PC-3 (cell line): Measurements from ENCODE around the gene GPR78. TPM values are rescaled to one million over a fixed set of nuclear protein-coding genes. Genes with fewer than 3 reads are reported as not detected.

Experiments
- ATAC-seq: fragments of 200-7000 bp; cut with Tn5 transposase; 2 replicates; pipeline ENCODE4 v1.9.1; 2020; ENCODE audit warnings: mild to moderate bottlenecking, moderate library complexity
- BruUV-seq: library from RNA; stranded (reverse); fragments of 400-500 nt; replicated peaks from 2 replicates; lab custom pipeline; 2021; lab: Mats Ljungman, UMichigan
- CTCF ChIA-PET: fragments of 300-600 bp; sonication (Branson Sonifier 250); formaldehyde crosslinking; loops from one replicate; lab custom pipeline; 2022; ENCODE audit warnings: antibody characterized with exemption; lab: Charles Lee
- POLR2A ChIA-PET: fragments of 300-600 bp; sonication (Branson Sonifier 250); formaldehyde crosslinking; loops from one replicate; lab custom pipeline; 2022; ENCODE audit warnings: antibody characterized with exemption; ENCODE audit not compliant: unreplicated experiment; lab: Charles Lee
- DNase-seq: peaks from one replicate; pipeline ENCODE4 v3.0.0-alpha.2; 2015
- H2AFZ ChIP-seq: fragments of 300-600 bp; sonication (generic); 2 replicates; pipeline ENCODE4 v1.6.0; 2016; ENCODE audit warnings: antibody characterized with exemption, low read length
- H3F3A ChIP-seq: fragments of 300-600 bp; sonication (generic); one replicate; pipeline ENCODE4 v1.6.0; 2017; ENCODE audit warnings: antibody characterized with exemption, low read length, control low read depth, mild to moderate bottlenecking; ENCODE audit not compliant: unreplicated experiment
- H3K27ac ChIP-seq: fragments of 300-600 bp; sonication (generic); 2 replicates; pipeline ENCODE4 v1.5.1; 2016; ENCODE audit warnings: mild to moderate bottlenecking, low read length
- H3K27me3 ChIP-seq: fragments of 300-600 bp; sonication (generic); 2 replicates; pipeline ENCODE4 v1.6.1; 2016; ENCODE audit warnings: low read length, mixed read lengths
- H3K36me3 ChIP-seq: fragments of 300-600 bp; sonication (generic); 2 replicates; pipeline ENCODE4 v1.6.1; 2016; ENCODE audit warnings: low read depth, mixed run types, low read length, mixed read lengths
- H3K4me1 ChIP-seq: fragments of 300-600 bp; sonication (generic); 2 replicates; pipeline ENCODE4 v1.5.1; 2016; ENCODE audit warnings: low read length; ENCODE audit not compliant: insufficient read depth
- H3K4me2 ChIP-seq: fragments of 300-600 bp; sonication (generic); 2 replicates; pipeline ENCODE4 v1.6.0; 2016; ENCODE audit warnings: low read length
- H3K4me3 ChIP-seq: fragments of 300-600 bp; sonication (generic); 2 replicates; pipeline ENCODE4 v1.5.1; 2016; ENCODE audit warnings: mild to moderate bottlenecking, low read length, mixed read lengths
- H3K79me2 ChIP-seq: fragments of 300-600 bp; sonication (generic); 2 replicates; pipeline ENCODE4 v1.6.1; 2017; ENCODE audit warnings: low read length, mixed read lengths
- H3K9ac ChIP-seq: fragments of 300-600 bp; sonication (generic); 2 replicates; pipeline ENCODE4 v1.6.0; 2016; ENCODE audit warnings: mild to moderate bottlenecking, low read length
- H3K9me2 ChIP-seq: fragments of 300-600 bp; sonication (generic); replicated peaks from 2 replicates; pipeline ENCODE4 v1.6.1; 2016; ENCODE audit warnings: mixed run types, low read length, mixed read lengths
- H3K9me3 ChIP-seq: fragments of 300-600 bp; sonication (generic); 2 replicates; pipeline ENCODE4 v1.6.1; 2016; ENCODE audit warnings: low read length, mixed read lengths
- H4K20me1 ChIP-seq: fragments of 300-600 bp; sonication (generic); 2 replicates; pipeline ENCODE4 v1.6.1; 2016; ENCODE audit warnings: low read length, mixed read lengths
- EZH2 ChIP-seq: fragments of 300-600 bp; sonication (generic); IDR thresholded peaks from one replicate; pipeline ENCODE4 v1.6.1; 2017; ENCODE audit warnings: antibody characterized with exemption, mild to moderate bottlenecking, low read length; ENCODE audit not compliant: unreplicated experiment
- EZH2phosphoT487 ChIP-seq: fragments of 300-600 bp; sonication (generic); IDR thresholded peaks from 2 replicates; pipeline ENCODE4 v1.6.1; 2018; ENCODE audit warnings: mild to moderate bottlenecking, antibody characterized with exemption, low read length, borderline replicate concordance
- intact Hi-C: fragments of 100-400 bp; cut with micrococcal nuclease; formaldehyde crosslinking; loops from 2 replicates; pipeline ENCODE4 v1.9.0; 2023
- total RNA-seq: library from RNA; depleted of rRNA; stranded (reverse); fragments of >200 nt; gene quantifications from 2 replicates; pipeline ENCODE4 v1.2.3, GENCODE V29; 2014
- TF ChIP-seq, protein P1 (sequence below): fragments of 300-600 bp; sonication (generic); conservative IDR thresholded peaks from 2 replicates; pipeline ENCODE4 v1.5.1; 2017; ENCODE audit warnings: antibody characterized with exemption, low read depth, mild to moderate bottlenecking, low read length

The GPR78 gene
- total RNA-seq, 1 experiment from 2014 or later = 2.0 TPM

DNA sequence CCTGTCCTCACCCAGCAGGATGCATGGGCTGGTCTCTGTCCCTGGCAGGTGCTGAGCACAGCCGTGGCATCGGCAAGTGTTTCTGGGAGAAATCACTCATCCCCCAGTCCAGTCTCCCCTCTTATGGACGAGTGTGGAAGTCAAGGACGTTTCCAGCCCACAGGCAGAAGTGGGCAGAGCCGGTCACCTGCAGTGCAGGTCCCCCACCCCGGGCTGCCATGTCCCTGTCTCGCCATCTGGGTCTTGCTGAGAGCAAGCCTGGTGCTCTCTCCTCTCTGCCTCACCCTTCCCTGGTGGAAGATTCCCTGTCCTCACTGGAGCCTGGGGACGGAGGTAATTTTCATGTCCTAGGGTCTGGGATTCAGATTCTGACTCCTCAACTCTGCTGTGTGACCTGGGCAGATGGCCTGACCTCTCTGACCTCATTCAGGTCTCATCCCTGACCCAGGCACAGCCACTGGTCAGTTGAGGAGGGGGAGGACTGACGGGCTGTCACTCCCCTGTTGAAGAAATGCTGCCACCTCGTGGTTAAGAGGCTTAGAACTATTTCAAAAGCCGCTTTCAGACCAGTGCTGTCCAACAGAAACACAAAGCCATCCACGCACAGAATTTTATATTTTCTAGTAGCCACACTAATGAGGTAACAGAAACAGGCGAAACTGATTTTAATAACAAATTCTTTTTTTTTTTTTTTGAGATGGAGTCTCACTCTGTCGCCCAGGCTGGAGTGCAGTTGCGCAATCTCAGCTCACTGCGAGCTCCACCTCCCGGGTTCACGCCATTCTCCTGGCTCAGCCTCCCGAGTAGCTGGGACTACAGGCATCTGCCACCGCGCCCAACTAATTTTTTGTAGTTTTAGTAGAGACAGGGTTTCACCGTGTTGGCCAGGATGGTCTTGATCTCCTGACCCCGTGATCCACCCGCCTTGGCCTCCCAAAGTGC is 14.2 kb downstream of the GPR78 start:
- Histone ChIP-seq H3K4me3 (peak overlapping the region; percentile 76), H3F3A (no peaks in the 10 kb centered on the region), H3K4me1 (peaks cover 7% of the 10 kb centered on the region; the same call in 1 of the 2 replicates), H3K9me3 (no peaks in the 10 kb centered on the region), H2AFZ (no peak overlapping the region), H4K20me1 (no peaks in the 10 kb centered on the region), H3K9ac (no peak overlapping the region), H3K27ac (no peak overlapping the region), H3K79me2 (peaks cover 21% of the 10 kb centered on the region; the same call in 1 of the 2 replicates), H3K36me3 (no peaks in the 10 kb centered on the region), H3K9me2 (no peaks in the 10 kb centered on the region), H3K4me2 (peak overlapping the region; percentile 86), H3K27me3 (no peaks in the 10 kb centered on the region)
- intact Hi-C loops = loop anchor here (1.0 to 5.0 kb wide), 2 partner anchors 47 to 126 kb away; no protein-coding TSS in a partner anchor
- TF ChIP-seq EZH2phosphoT487 (no peak), EZH2 (no peak)
- TF ChIP-seq, protein P1, sequence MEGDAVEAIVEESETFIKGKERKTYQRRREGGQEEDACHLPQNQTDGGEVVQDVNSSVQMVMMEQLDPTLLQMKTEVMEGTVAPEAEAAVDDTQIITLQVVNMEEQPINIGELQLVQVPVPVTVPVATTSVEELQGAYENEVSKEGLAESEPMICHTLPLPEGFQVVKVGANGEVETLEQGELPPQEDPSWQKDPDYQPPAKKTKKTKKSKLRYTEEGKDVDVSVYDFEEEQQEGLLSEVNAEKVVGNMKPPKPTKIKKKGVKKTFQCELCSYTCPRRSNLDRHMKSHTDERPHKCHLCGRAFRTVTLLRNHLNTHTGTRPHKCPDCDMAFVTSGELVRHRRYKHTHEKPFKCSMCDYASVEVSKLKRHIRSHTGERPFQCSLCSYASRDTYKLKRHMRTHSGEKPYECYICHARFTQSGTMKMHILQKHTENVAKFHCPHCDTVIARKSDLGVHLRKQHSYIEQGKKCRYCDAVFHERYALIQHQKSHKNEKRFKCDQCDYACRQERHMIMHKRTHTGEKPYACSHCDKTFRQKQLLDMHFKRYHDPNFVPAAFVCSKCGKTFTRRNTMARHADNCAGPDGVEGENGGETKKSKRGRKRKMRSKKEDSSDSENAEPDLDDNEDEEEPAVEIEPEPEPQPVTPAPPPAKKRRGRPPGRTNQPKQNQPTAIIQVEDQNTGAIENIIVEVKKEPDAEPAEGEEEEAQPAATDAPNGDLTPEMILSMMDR = peak; percentile 76
- ATAC-seq (peak; percentile 49), DNase-seq (peak; percentile 81)
- CTCF ChIA-PET = no interaction called here
- POLR2A ChIA-PET = no interaction called here
- no TSS peak for BruUV-seq

DNA sequence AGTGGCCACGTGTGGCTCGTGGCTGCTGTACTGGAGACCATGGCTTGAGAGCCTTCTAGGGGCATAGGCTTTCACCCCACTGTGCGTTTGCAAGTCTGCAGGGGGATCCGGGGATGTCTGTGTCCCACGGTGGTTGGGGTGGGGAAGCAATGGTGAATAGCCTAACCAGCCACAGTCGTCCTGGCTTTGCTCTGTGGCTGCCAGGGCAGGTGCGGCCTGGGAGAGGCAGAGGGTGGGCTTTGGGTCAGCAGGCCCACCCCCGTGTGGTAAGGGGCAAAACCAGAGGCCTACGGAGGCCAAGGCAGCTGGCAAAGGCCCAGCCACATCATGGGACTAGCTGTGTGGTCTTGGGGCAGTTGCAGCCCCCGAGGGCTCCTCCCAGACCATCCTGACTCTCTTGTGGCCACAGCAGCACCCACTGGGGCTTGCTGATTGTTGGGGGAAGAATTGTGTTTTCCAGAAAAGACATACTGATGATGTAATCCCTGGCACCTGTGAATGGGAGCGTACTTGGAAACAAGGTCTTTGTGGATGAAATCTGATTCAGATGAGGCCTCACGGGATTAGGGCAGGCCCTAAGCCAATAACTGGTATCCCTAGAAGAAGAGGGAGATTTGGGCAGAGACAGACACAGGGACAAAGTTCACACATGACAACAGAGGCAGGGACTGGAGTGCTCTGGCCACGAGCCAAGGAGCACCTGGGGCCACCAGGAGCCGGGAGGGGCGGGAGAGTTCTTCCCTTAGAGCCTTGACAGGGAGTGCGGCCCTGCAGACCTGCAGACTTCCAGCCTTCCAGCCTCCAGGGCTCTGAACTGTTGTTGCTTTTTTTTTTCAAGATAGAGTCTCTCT is 15.3 kb downstream of the GPR78 start:
- Histone ChIP-seq H3K4me2 (no peak overlapping the region), H3K4me3 (no peak overlapping the region), H3K9me3 (no peaks in the 10 kb centered on the region), H3K79me2 (peaks cover 21% of the 10 kb centered on the region; the same call in 1 of the 2 replicates), H3K9me2 (no peaks in the 10 kb centered on the region), H3F3A (no peaks in the 10 kb centered on the region), H3K27me3 (no peaks in the 10 kb centered on the region), H2AFZ (no peak overlapping the region), H4K20me1 (no peaks in the 10 kb centered on the region), H3K27ac (no peak overlapping the region), H3K4me1 (peaks cover 7% of the 10 kb centered on the region; the same call in 1 of the 2 replicates), H3K9ac (no peak overlapping the region), H3K36me3 (no peaks in the 10 kb centered on the region)
- ChIA-PET CTCF (no interaction called here), POLR2A (no interaction called here)
- intact Hi-C loops = no loop called here
- DNase-seq (no peak), ATAC-seq (no peak)
- no TSS peak for BruUV-seq
- TF ChIP-seq EZH2phosphoT487 (no peak), EZH2 (no peak)
- TF ChIP-seq, protein P1 = no peak
